HAP-1 (cell line): ENCODE data around the gene PPM1H.
"Not testable (repeated sequence)": the region's sequence is repeated elsewhere in the genome, so short reads cannot be mapped to it uniquely, and the experiment has no call there.

ENCODE experiments used
- DNase-seq, 2 experiments: peaks; one replicate each; pipeline ENCODE4 v3.0.0-alpha.2; 2016 to 2020; ENCODE audit warnings: low spot score in 2 of 2
- H3K27me3 ChIP-seq: fragments of 250-450 bp; sonication (Bioruptor Pico); 2 replicates; pipeline ENCODE4 v1.5.1; 2020; ENCODE audit warnings: low read depth, mild to moderate bottlenecking, moderate library complexity
- H3K36me3 ChIP-seq: fragments of 250-450 bp; sonication (Bioruptor Pico); replicated peaks from 2 replicates; pipeline ENCODE4 v1.5.1; 2020; ENCODE audit warnings: mild to moderate bottlenecking
- H3K4me1 ChIP-seq: fragments of 250-450 bp; sonication (Bioruptor Pico); 2 replicates; pipeline ENCODE4 v1.5.1; 2020; ENCODE audit warnings: mild to moderate bottlenecking
- H3K4me3 ChIP-seq: fragments of 250-450 bp; sonication (Bioruptor Pico); 2 replicates; pipeline ENCODE4 v1.5.1; 2020; ENCODE audit warnings: mild to moderate bottlenecking, moderate library complexity
- H3K9me3 ChIP-seq: fragments of 250-450 bp; sonication (Bioruptor Pico); 2 replicates; pipeline ENCODE4 v1.5.1; 2020; ENCODE audit warnings: mild to moderate bottlenecking, moderate library complexity
- in situ Hi-C: fragments of 300-500 bp; cut with MboI; formaldehyde crosslinking; loops from 3 replicates; pipeline ENCODE4 v1.14.3; 2020; ENCODE audit warnings: low sequenced_read_pairs, inconsistent platforms, mixed read lengths

Gene PPM1H

DNA sequence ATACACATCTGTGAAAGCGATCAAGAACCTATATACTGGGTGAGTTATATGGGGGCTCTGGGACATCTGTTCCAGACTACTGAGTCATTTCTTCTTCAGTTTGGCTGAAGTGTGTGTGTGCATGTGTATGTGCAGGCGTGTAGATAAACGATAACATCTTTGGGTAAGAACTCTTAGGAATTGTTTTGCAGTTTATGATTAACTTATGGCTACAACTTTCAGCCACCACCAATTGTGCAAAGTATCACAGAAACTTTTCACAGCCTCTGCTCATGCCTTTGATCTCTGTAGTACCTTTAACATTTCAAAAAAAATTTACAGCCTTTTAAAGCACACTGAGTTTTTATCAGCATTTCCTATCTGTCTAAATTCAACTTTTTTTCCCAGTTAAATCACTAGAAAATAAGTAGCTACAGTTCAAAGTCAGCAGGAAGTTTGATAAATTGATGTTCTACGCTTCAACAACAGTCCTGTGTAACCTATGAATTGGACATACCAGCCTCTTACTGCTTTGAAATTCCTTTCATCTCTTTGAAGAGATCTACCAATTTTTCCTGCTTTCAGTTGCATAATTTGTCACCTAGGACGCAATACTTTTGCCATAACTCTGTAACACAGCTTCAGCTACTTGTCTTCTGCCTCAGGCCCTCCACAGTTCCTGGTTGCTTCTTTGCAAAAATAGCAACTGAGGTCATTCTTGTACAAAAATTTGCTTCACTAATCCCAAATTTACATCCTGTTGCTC lies 43.0 kb downstream of the PPM1H start:
- no peak for DNase-seq
- Histone ChIP-seq H3K27me3 (no peaks in the 10 kb centered on the region), H3K4me3 (no peak overlapping the region), H3K4me1 (no peaks in the 10 kb centered on the region), H3K9me3 (no peaks in the 10 kb centered on the region), H3K36me3 (no peaks in the 10 kb centered on the region)
- in situ Hi-C loops: no loop called here

GRCh38 chr12:62888454-62889110 lies 46.4 kb downstream of the PPM1H start:
- H3K4me3 ChIP-seq: no peak overlapping the region
- no peak for DNase-seq
- in situ Hi-C loops: no loop called here
- no peaks in the 10 kb centered on the region for H3K4me1 ChIP-seq
- H3K36me3 ChIP-seq: no peaks in the 10 kb centered on the region
- peaks cover 2% of the 10 kb centered on the region; the same call in 1 of the 2 replicates for H3K9me3 ChIP-seq
- no peaks in the 10 kb centered on the region for H3K27me3 ChIP-seq

DNA sequence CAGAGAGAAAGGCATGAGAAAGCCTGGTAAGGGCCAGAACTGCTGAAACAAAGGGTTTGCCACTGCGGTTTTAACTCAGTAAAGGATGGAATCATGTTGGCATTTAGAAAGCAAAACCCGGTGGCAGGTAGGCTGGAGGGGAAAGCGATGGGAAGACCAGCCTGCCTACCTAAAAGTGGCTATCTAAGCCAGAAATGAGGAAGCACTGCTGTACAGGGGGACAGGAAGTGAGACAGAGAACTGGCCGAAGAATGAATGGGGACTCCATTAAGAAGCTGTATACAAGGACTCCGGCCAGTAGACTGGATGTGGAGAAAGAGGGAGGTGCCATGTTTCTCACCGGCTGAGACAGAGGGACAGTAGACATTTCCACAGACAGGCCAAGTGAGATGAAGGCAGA lies 48.2 kb downstream of the PPM1H start:
- H3K4me3 ChIP-seq: no peak overlapping the region
- H3K4me1 ChIP-seq: no peaks in the 10 kb centered on the region
- no peaks in the 10 kb centered on the region for H3K36me3 ChIP-seq
- no peaks in the 10 kb centered on the region for H3K27me3 ChIP-seq
- in situ Hi-C loops: no loop called here
- no peak for DNase-seq
- H3K9me3 ChIP-seq: peaks cover 2% of the 10 kb centered on the region; the same call in 1 of the 2 replicates

GRCh38 chr12:62885242-62885641 lies 49.7 kb downstream of the PPM1H start:
- in situ Hi-C loops: no loop called here
- no peak for DNase-seq
- H3K36me3 ChIP-seq: no peaks in the 10 kb centered on the region
- H3K9me3 ChIP-seq: peaks cover 2% of the 10 kb centered on the region; the same call in 1 of the 2 replicates
- H3K27me3 ChIP-seq: no peaks in the 10 kb centered on the region
- H3K4me3 ChIP-seq: no peak overlapping the region
- H3K4me1 ChIP-seq: no peaks in the 10 kb centered on the region; the same call in 1 of the 2 replicates

DNA sequence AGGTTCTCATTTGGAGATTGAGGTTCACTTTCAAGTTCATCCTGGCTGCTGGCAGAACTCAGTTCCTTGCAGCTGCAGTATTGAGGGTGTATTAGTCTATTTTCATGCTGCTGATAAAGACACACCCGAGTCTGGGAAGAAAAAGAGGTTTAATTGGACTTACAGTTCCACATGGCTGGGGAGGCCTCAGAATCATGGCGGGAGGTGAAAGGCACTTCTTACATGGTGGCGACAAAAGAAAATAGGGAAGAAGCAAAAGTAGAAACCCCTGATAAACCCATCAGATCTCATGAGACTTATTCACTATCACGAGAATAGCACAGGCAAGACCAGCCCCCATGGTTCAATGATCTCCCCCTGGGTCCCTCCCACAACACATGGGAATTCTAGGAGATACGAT lies 50.1 kb downstream of the PPM1H start:
- DNase-seq, H3K9me3 ChIP-seq, H3K36me3 ChIP-seq, H3K4me1 ChIP-seq, H3K27me3 ChIP-seq, H3K4me3 ChIP-seq, in situ Hi-C loops: not testable (repeated sequence)

- H3K4me1 ChIP-seq: no peaks in the 10 kb centered on the region; the same call in 1 of the 2 replicates
- H3K9me3 ChIP-seq: peaks cover 2% of the 10 kb centered on the region; the same call in 1 of the 2 replicates
- no peak for DNase-seq
- H3K36me3 ChIP-seq: no peaks in the 10 kb centered on the region
- in situ Hi-C loops: no loop called here
- no peaks in the 10 kb centered on the region for H3K27me3 ChIP-seq
- no peak overlapping the region for H3K4me3 ChIP-seq
Measured at GRCh38 chr12:62882696-62883095, 52.3 kb downstream of the PPM1H start.

DNA sequence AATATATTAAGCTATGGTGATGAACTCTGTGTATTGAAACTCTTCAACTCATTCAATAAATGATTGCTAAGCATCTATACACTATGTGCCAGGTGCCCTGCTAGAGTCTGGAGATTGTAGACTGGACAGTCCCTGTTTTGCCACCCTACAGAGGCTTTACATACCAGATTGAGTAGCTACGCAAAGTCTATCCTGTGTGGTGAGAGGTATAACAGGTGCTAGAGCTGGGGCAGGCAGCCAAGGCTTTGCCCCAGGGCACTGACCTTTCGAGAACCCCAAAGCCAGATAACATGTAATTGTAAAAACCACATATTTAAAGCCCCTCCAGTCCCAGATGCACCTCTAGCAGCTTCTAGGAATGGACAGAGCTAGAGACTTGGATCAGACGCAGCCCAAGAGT lies 52.8 kb downstream of the PPM1H start:
- Histone ChIP-seq H3K36me3 (no peaks in the 10 kb centered on the region), H3K27me3 (no peaks in the 10 kb centered on the region), H3K4me3 (no peak overlapping the region), H3K4me1 (no peaks in the 10 kb centered on the region; the same call in 1 of the 2 replicates), H3K9me3 (peaks cover 2% of the 10 kb centered on the region; the same call in 1 of the 2 replicates)
- no peak for DNase-seq
- in situ Hi-C loops: no loop called here

GRCh38 chr12:62879691-62880090 lies 55.3 kb downstream of the PPM1H start:
- no peak for DNase-seq
- Histone ChIP-seq H3K27me3 (no peaks in the 10 kb centered on the region), H3K36me3 (no peaks in the 10 kb centered on the region), H3K9me3 (no peaks in the 10 kb centered on the region), H3K4me3 (no peak overlapping the region), H3K4me1 (peaks cover 7% of the 10 kb centered on the region)
- in situ Hi-C loops: loop anchor here (5.0 kb wide), 1 partner anchor 988 kb away; no protein-coding TSS in a partner anchor

DNA sequence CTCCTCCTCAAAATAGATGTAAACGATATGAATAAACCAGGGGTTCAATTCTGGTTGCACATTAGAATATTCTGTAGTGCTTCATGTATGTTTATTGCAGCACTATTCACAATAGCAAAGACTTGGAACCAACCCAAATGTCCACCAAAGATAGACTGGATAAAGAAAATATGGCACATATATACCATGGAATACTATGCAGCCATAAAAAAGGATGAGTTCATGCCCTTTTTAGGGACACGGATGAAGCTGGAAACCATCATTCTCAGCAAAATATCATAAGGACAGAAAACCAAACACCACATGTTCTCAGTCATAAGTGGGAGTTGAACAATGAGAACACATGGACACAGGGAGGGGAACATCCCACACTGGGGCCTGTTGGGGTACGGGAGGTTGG lies 55.7 kb downstream of the PPM1H start:
- DNase-seq, H3K4me1 ChIP-seq, H3K36me3 ChIP-seq, H3K4me3 ChIP-seq, H3K9me3 ChIP-seq, H3K27me3 ChIP-seq: not testable (repeated sequence)
- in situ Hi-C loops: loop anchor here (5.0 kb wide), 1 partner anchor 988 kb away; no protein-coding TSS in a partner anchor

GRCh38 chr12:62878211-62878610 lies 56.7 kb downstream of the PPM1H start:
- H3K4me1 ChIP-seq: peaks cover 13% of the 10 kb centered on the region
- DNase-seq: no peak
- no peak overlapping the region for H3K4me3 ChIP-seq
- H3K9me3 ChIP-seq: no peaks in the 10 kb centered on the region
- no peaks in the 10 kb centered on the region for H3K36me3 ChIP-seq
- H3K27me3 ChIP-seq: no peaks in the 10 kb centered on the region
- in situ Hi-C loops: loop anchor here (5.0 kb wide), 1 partner anchor 989 kb away; no protein-coding TSS in a partner anchor

DNA sequence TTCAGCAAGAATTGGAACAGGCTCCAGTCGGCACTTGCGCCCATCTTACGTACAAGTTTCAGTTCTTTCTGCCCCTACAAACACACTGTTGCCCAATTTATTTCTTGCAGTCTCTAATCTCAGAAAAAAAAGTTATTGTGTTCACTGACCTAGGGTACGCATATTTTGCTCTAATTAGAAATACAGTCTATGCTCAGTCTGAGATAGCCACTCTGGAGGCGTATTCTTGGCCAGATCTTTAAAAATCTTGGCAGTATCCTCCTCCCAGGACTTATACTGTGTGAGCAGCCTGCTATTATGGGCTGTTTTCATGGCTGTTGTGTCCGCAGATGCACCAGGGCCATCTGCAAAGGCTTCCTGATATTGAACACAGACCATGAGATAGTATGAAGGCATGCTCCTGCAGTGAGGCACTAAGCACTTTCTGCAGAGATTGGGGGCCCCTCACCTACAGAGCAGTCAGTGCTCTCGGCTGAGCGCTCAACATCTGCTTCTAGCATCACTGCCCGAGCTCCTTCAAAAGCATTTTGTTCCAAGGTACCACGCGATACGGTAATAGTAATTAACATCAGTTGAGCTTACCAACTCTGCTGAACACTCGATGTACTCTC lies 57.9 kb downstream of the PPM1H start:
- H3K27me3 ChIP-seq: no peaks in the 10 kb centered on the region
- H3K4me3 ChIP-seq: no peak overlapping the region
- H3K4me1 ChIP-seq: peaks cover 13% of the 10 kb centered on the region
- in situ Hi-C loops: loop anchor here (5.0 kb wide), 1 partner anchor 990 kb away; no protein-coding TSS in a partner anchor
- H3K36me3 ChIP-seq: no peaks in the 10 kb centered on the region
- no peaks in the 10 kb centered on the region for H3K9me3 ChIP-seq
- no peak for DNase-seq

DNA sequence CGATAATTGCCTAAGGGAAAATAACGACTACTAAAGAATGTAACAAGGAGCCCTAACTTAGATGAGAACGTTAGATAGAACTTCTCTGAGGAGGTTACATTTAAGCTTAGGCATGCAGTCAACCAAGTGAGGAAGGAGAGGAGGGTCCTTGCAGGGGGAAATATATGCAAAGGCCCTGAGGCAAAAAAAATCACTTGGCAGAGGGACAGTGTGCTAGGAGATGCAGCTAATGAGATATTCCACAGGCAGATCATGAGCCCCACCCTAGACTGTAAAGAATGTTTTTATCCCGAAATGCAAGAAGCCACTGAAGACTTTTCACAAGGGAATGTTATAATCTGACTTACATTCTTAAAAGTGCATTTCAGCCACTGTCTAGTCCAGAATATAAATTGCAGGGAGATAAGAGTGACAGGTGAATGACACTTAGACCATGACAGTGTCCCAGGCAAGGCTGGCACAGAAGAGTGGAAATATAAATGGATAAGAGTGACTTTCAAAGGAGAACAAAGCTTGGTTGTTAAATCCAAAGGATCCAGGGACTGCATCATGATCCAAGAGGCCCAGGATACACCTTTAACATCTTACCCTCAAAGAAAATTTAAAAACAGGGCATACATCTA lies 61.0 kb downstream of the PPM1H start:
- no peaks in the 10 kb centered on the region for H3K27me3 ChIP-seq
- in situ Hi-C loops: no loop called here

GRCh38 chr12:62873116-62873825 lies 61.7 kb downstream of the PPM1H start:
- no peaks in the 10 kb centered on the region for H3K9me3 ChIP-seq
- no peak overlapping the region for H3K4me3 ChIP-seq
- no peaks in the 10 kb centered on the region for H3K27me3 ChIP-seq
- H3K4me1 ChIP-seq: peaks cover 13% of the 10 kb centered on the region
- no peaks in the 10 kb centered on the region for H3K36me3 ChIP-seq
- no peak for DNase-seq
- in situ Hi-C loops: no loop called here

More for the DNA sequence above, 61.0 kb downstream of the PPM1H start:
- peaks cover 13% of the 10 kb centered on the region for H3K4me1 ChIP-seq
- H3K36me3 ChIP-seq: no peaks in the 10 kb centered on the region
- DNase-seq: peak in 1 of 2 experiments; percentile 12
- H3K4me3 ChIP-seq: no peak overlapping the region
- no peaks in the 10 kb centered on the region for H3K9me3 ChIP-seq
